Fibroblast of lung (primary cell): ENCODE results near the gene PAPLN. TPM values are rescaled to one million over a fixed set of nuclear protein-coding genes. Genes with fewer than 3 reads are reported as not detected.

Experiments used
- DNase-seq, 2 donors: peaks; one replicate each; pipeline versions ENCODE4 v3.0.0 to v3.0.0-alpha.2; 2010; ENCODE audit warnings: low read depth in 2 of 2
- H2AFZ ChIP-seq: 2 replicates; pipeline ENCODE4 v1.5.1; 2012; ENCODE audit warnings: low read length, control low read depth, inconsistent platforms
- H3K27ac ChIP-seq: 2 replicates; pipeline ENCODE4 v1.5.1; 2011; ENCODE audit warnings: low read length, control low read depth; ENCODE audit not compliant: insufficient read depth
- H3K27me3 ChIP-seq: 2 replicates; pipeline ENCODE4 v1.5.1; 2011; ENCODE audit warnings: mild to moderate bottlenecking, low read length; ENCODE audit not compliant: control insufficient read depth, insufficient read depth
- H3K36me3 ChIP-seq: 2 replicates; pipeline ENCODE4 v1.5.1; 2011; ENCODE audit warnings: low read length; ENCODE audit not compliant: control insufficient read depth, insufficient read depth
- H3K4me1 ChIP-seq: 2 replicates; pipeline ENCODE4 v1.5.1; 2011; ENCODE audit warnings: low read length; ENCODE audit not compliant: control insufficient read depth, insufficient read depth; ENCODE audit errors: extremely low read depth
- H3K4me2 ChIP-seq: 2 replicates; pipeline ENCODE4 v1.5.1; 2011; ENCODE audit warnings: low read length, control low read depth; ENCODE audit not compliant: insufficient read depth; ENCODE audit errors: extremely low read depth
- H3K4me3 ChIP-seq, 4 experiments: fragments of 200-600 bp in 1 of 4; sonication (generic) in 1 of 4; replicated peaks in 1 of 4; 2 replicates each; pipeline ENCODE4 v1.5.1; 2011 to 2016; ENCODE audit warnings: low read length in 4 of 4, low read depth in 3 of 4, mild to moderate bottlenecking in 3 of 4, control low read depth in 2 of 4, inconsistent platforms in 1 of 4, mixed read lengths in 1 of 4; ENCODE audit not compliant: insufficient read depth in 1 of 4; ENCODE audit errors: control extremely low read depth in 1 of 4
- H3K79me2 ChIP-seq: 2 replicates; pipeline ENCODE4 v1.5.1; 2012; ENCODE audit warnings: mild to moderate bottlenecking, low read length, inconsistent platforms; ENCODE audit not compliant: control insufficient read depth, insufficient read depth
- H3K9ac ChIP-seq: 2 replicates; pipeline ENCODE4 v1.5.1; 2011; ENCODE audit warnings: mild to moderate bottlenecking, low read length, control low read depth; ENCODE audit not compliant: insufficient read depth
- H3K9me3 ChIP-seq: 2 replicates; pipeline ENCODE4 v1.5.1; 2012; ENCODE audit warnings: low read depth, low read length; ENCODE audit not compliant: control insufficient read depth, insufficient read depth
- H4K20me1 ChIP-seq: 2 replicates; pipeline ENCODE4 v1.5.1; 2011; ENCODE audit warnings: low read length; ENCODE audit not compliant: control insufficient read depth, insufficient read depth; ENCODE audit errors: extremely low read depth
- CTCF ChIP-seq, 2 donors: IDR thresholded peaks in 1 of 2; conservative IDR thresholded peaks in 1 of 2; 1 replicate in 1 of 2; 2 replicates in 1 of 2; pipeline ENCODE4 v1.5.1; 2011 to 2012; ENCODE audit warnings: low read length in 2 of 2, control low read depth in 1 of 2, inconsistent platforms in 1 of 2, low read depth in 1 of 2, mild to moderate bottlenecking in 1 of 2
- EZH2 ChIP-seq: IDR thresholded peaks from 2 replicates; pipeline ENCODE4 v1.5.1; 2012; ENCODE audit warnings: low read length, control low read depth, mild to moderate bottlenecking; ENCODE audit errors: missing control alignments
- polyA plus RNA-seq, 2 donors: library from polyadenylated mRNA; depleted of rRNA in 1 of 2; stranded (reverse) in 1 of 2; unstranded in 1 of 2; fragments of >200 nt; gene quantifications; 2 replicates each; pipeline ENCODE4 v1.2.1, GENCODE V29; 2011 to 2012; ENCODE audit warnings: missing spikeins in 1 of 2
- total RNA-seq: library from RNA; depleted of rRNA; stranded (reverse); fragments of >200 nt; gene quantifications from 2 replicates; pipeline ENCODE4 v1.2.1, GENCODE V29; 2014

Gene PAPLN
- total and polyA plus RNA-seq, 2 donors (not counting 1 experiment from before 2014, with no cell fraction given) = 1.3 to 6.9 TPM

GRCh38 chr14:73273799-73274198, 36.5 kb downstream of the PAPLN start:
- no peak overlapping the region for H3K4me2 ChIP-seq
- H4K20me1 ChIP-seq = no peaks in the 10 kb centered on the region
- no peak overlapping the region for H3K9ac ChIP-seq
- no peaks in the 10 kb centered on the region for H3K9me3 ChIP-seq
- no peak overlapping the region for H2AFZ ChIP-seq
- H3K79me2 ChIP-seq = no peaks in the 10 kb centered on the region
- no peaks in the 10 kb centered on the region for H3K27me3 ChIP-seq
- no peak for TF ChIP-seq CTCF (conservative IDR thresholded peaks at IDR 0.05 in 1 of 2, IDR thresholded peaks at IDR 0.05 in 1 of 2; ENCODE audit: low read depth in 1 of 2, low read length in 2 of 2)
- TF ChIP-seq EZH2 = no peak
- H3K27ac ChIP-seq = no peak overlapping the region
- no peak for DNase-seq
- H3K4me1 ChIP-seq = peaks cover 7% of the 10 kb centered on the region
- H3K4me3 ChIP-seq = no peak overlapping the region
- peaks cover 13% of the 10 kb centered on the region for H3K36me3 ChIP-seq

GRCh38 chr14:73276836-73277235, 39.5 kb downstream of the PAPLN start:
- H4K20me1 ChIP-seq = no peaks in the 10 kb centered on the region
- no peak overlapping the region for H2AFZ ChIP-seq
- TF ChIP-seq EZH2 (no peak), CTCF (conservative IDR thresholded peaks at IDR 0.05 in 1 of 2, IDR thresholded peaks at IDR 0.05 in 1 of 2; ENCODE audit: low read depth in 1 of 2, low read length in 2 of 2) (no peak)
- DNase-seq = no peak
- H3K9me3 ChIP-seq = no peaks in the 10 kb centered on the region
- H3K4me2 ChIP-seq = no peak overlapping the region
- no peaks in the 10 kb centered on the region for H3K4me1 ChIP-seq
- no peak overlapping the region for H3K4me3 ChIP-seq
- H3K9ac ChIP-seq = no peak overlapping the region
- peaks cover 16% of the 10 kb centered on the region for H3K36me3 ChIP-seq
- no peaks in the 10 kb centered on the region for H3K79me2 ChIP-seq
- H3K27ac ChIP-seq = no peak overlapping the region
- H3K27me3 ChIP-seq = no peaks in the 10 kb centered on the region

GRCh38 chr14:73277376-73277775, 40.1 kb downstream of the PAPLN start:
- Histone ChIP-seq H3K4me1 (no peaks in the 10 kb centered on the region), H3K79me2 (no peaks in the 10 kb centered on the region), H3K36me3 (peaks cover 18% of the 10 kb centered on the region), H3K4me2 (no peak overlapping the region), H3K9me3 (no peaks in the 10 kb centered on the region), H3K9ac (no peak overlapping the region), H4K20me1 (no peaks in the 10 kb centered on the region), H3K4me3 (no peak overlapping the region), H3K27ac (no peak overlapping the region), H3K27me3 (no peaks in the 10 kb centered on the region), H2AFZ (no peak overlapping the region)
- DNase-seq = no peak
- TF ChIP-seq EZH2 (no peak), CTCF (conservative IDR thresholded peaks at IDR 0.05 in 1 of 2, IDR thresholded peaks at IDR 0.05 in 1 of 2; ENCODE audit: low read depth in 1 of 2, low read length in 2 of 2) (no peak)
